ENCODE results near the gene PALMD.

The PALMD gene

GRCh38 chr1:99645699-99646531, at the start of gene PALMD:
PALMD (plus strand) TSS chr1:99646113; CDS start chr1:99646318, 205 bp downstream.
- no peak for DNase-seq

GRCh38 chr1:99598738-99599411, 47.0 kb upstream of the PALMD start:
- DNase-seq: no peak

GRCh38 chr1:99599678-99600175, 46.2 kb upstream of the PALMD start:
- DNase-seq: no peak

GRCh38 chr1:99600782-99601181, 45.1 kb upstream of the PALMD start:
- no peak for DNase-seq

GRCh38 chr1:99601208-99601607, 44.7 kb upstream of the PALMD start:
- DNase-seq: no peak

- DNase-seq: no peak
These were observed 44.1 kb upstream of the PALMD start for GRCh38 chr1:99601709-99602403.

GRCh38 chr1:99602404-99602969, 43.4 kb upstream of the PALMD start:
- DNase-seq: no peak

GRCh38 chr1:99603699-99604560, 42.0 kb upstream of the PALMD start:
- DNase-seq: no peak

GRCh38 chr1:99606306-99606705, 39.6 kb upstream of the PALMD start:
- DNase-seq: no peak

- no peak for DNase-seq
These were observed 38.3 kb upstream of the PALMD start for GRCh38 chr1:99607590-99607989.

GRCh38 chr1:99608058-99608457, 37.9 kb upstream of the PALMD start:
- no peak for DNase-seq

GRCh38 chr1:99613716-99614115, 32.2 kb upstream of the PALMD start:
- DNase-seq: no peak

GRCh38 chr1:99614728-99615127, 31.2 kb upstream of the PALMD start:
- no peak for DNase-seq

GRCh38 chr1:99619583-99619982, 26.3 kb upstream of the PALMD start:
- no peak for DNase-seq

- no peak for DNase-seq
These were observed 24.5 kb upstream of the PALMD start for GRCh38 chr1:99621340-99621901.

- no peak for DNase-seq
These were observed 23.1 kb upstream of the PALMD start for GRCh38 chr1:99622702-99623347.

- no peak for DNase-seq
These were observed 22.4 kb upstream of the PALMD start for GRCh38 chr1:99623554-99623953.

GRCh38 chr1:99627615-99628014, 18.3 kb upstream of the PALMD start:
- DNase-seq: no peak

GRCh38 chr1:99629164-99629563, 16.7 kb upstream of the PALMD start:
- no peak for DNase-seq

- no peak for DNase-seq
These were observed 10.8 kb upstream of the PALMD start for GRCh38 chr1:99634971-99635624.

GRCh38 chr1:99635664-99636063, 10.2 kb upstream of the PALMD start:
- no peak for DNase-seq
